Activated naive CD4-positive, alpha-beta T cell treated with Interleukin-2 at 50 U/mL for 16 hours (primary cell): ENCODE measurements around the gene AGAP1.
"Not testable (repeated sequence)": the region's sequence is repeated elsewhere in the genome, so short reads cannot be mapped to it uniquely, and the experiment has no call there.

ENCODE experiments used
- DNase-seq: peaks from one replicate; pipeline ENCODE4 v3.0.0-alpha.2; 2020

AGAP1 gene

GRCh38 chr2:236124182-236124893, 630.5 kb downstream of the AGAP1 start:
- DNase-seq, result no peak

GRCh38 chr2:236125541-236125940, 631.7 kb downstream of the AGAP1 start:
- DNase-seq, result no peak

GRCh38 chr2:236127010-236127409, 633.2 kb downstream of the AGAP1 start:
- DNase-seq, result no peak

- no peak for DNase-seq
Observed at GRCh38 chr2:236128321-236128720, 634.5 kb downstream of the AGAP1 start.

GRCh38 chr2:236129935-236130334, 636.1 kb downstream of the AGAP1 start:
- DNase-seq, result no peak

GRCh38 chr2:236130349-236130998, 636.6 kb downstream of the AGAP1 start:
- DNase-seq, result no peak

- no peak for DNase-seq
Observed at GRCh38 chr2:236131073-236131692, 637.3 kb downstream of the AGAP1 start.

GRCh38 chr2:236133410-236134012, 639.7 kb downstream of the AGAP1 start:
- no peak for DNase-seq

GRCh38 chr2:236136538-236136937, 642.7 kb downstream of the AGAP1 start:
- DNase-seq, result no peak

- DNase-seq, result no peak
Observed at GRCh38 chr2:236137066-236137465, 643.2 kb downstream of the AGAP1 start.

- DNase-seq, result not testable (repeated sequence)
Observed at GRCh38 chr2:236141616-236142015, 647.8 kb downstream of the AGAP1 start.

GRCh38 chr2:236143811-236144210, 650.0 kb downstream of the AGAP1 start:
- DNase-seq, result no peak

GRCh38 chr2:236146436-236146835, 652.6 kb downstream of the AGAP1 start:
- no peak for DNase-seq

- no peak for DNase-seq
Observed at GRCh38 chr2:236155406-236155805, 661.6 kb downstream of the AGAP1 start.

- no peak for DNase-seq
Observed at GRCh38 chr2:236156095-236156859, 662.4 kb downstream of the AGAP1 start.

GRCh38 chr2:236156860-236157194, 663.0 kb downstream of the AGAP1 start:
- DNase-seq, result no peak

GRCh38 chr2:236157366-236157765, 663.5 kb downstream of the AGAP1 start:
- no peak for DNase-seq

GRCh38 chr2:236157815-236158498, 664.1 kb downstream of the AGAP1 start:
- DNase-seq, result no peak

- DNase-seq, result no peak
Observed at GRCh38 chr2:236158969-236159777, 665.3 kb downstream of the AGAP1 start.

- DNase-seq, result no peak
Observed at GRCh38 chr2:236159778-236160170, 665.9 kb downstream of the AGAP1 start.

GRCh38 chr2:236160366-236161081, 666.7 kb downstream of the AGAP1 start:
- DNase-seq, result no peak
